NT2/D1 (cell line): ENCODE results near the gene ELK3.

Experiments
- DNase-seq: peaks from one replicate; pipeline ENCODE4 v3.0.0-alpha.2; 2011; ENCODE audit warnings: low read depth, low spot score
- H3K27me3 ChIP-seq: 2 replicates; pipeline ENCODE4 v1.6.0; 2011; ENCODE audit warnings: mild to moderate bottlenecking; ENCODE audit not compliant: insufficient read length, insufficient read depth
- H3K36me3 ChIP-seq: 2 replicates; pipeline ENCODE4 v1.6.1; 2011; ENCODE audit warnings: mild to moderate bottlenecking, low read length, mixed read lengths; ENCODE audit not compliant: insufficient read depth, insufficient read length
- H3K4me1 ChIP-seq: 2 replicates; pipeline ENCODE4 v1.5.1; 2011; ENCODE audit not compliant: insufficient read depth, insufficient read length
- H3K4me3 ChIP-seq: 2 replicates; pipeline ENCODE4 v1.5.1; 2011; ENCODE audit warnings: low read depth; ENCODE audit not compliant: insufficient read length
- H3K9ac ChIP-seq: 2 replicates; pipeline ENCODE4 v1.6.0; 2011; ENCODE audit warnings: low read depth; ENCODE audit not compliant: insufficient read length
- H3K9me3 ChIP-seq: 2 replicates; pipeline ENCODE4 v1.5.1; 2011; ENCODE audit warnings: mild to moderate bottlenecking, low read length; ENCODE audit not compliant: insufficient read depth
- SUZ12 ChIP-seq: IDR thresholded peaks from 2 replicates; pipeline ENCODE4 v1.6.1; 2011; ENCODE audit not compliant: insufficient read length, insufficient read depth; ENCODE audit errors: extremely low read depth
- YY1 ChIP-seq: IDR thresholded peaks from 2 replicates; pipeline ENCODE4 v1.6.1; 2011; ENCODE audit not compliant: insufficient read length, insufficient read depth
- ZNF274 ChIP-seq: IDR thresholded peaks from 2 replicates; pipeline ENCODE4 v1.6.1; 2011; ENCODE audit warnings: mild to moderate bottlenecking, low read depth, low read length

The ELK3 gene

GRCh38 chr12:96257550-96258103 is 63.5 kb downstream of the ELK3 start:
- TF ChIP-seq ZNF274 (no peak), SUZ12 (no peak), YY1 (no peak)
- Histone ChIP-seq H3K9me3 (no peaks in the 10 kb centered on the region), H3K27me3 (no peaks in the 10 kb centered on the region), H3K9ac (no peak overlapping the region), H3K36me3 (peaks cover 70% of the 10 kb centered on the region), H3K4me3 (no peak overlapping the region), H3K4me1 (peaks cover 7% of the 10 kb centered on the region)
- no peak for DNase-seq

- Histone ChIP-seq H3K4me3 (no peak overlapping the region), H3K9me3 (no peaks in the 10 kb centered on the region), H3K27me3 (no peaks in the 10 kb centered on the region), H3K36me3 (peaks cover 72% of the 10 kb centered on the region), H3K4me1 (peaks cover 7% of the 10 kb centered on the region), H3K9ac (no peak overlapping the region)
- TF ChIP-seq ZNF274 (no peak), SUZ12 (no peak), YY1 (no peak)
- DNase-seq = no peak
Measured at GRCh38 chr12:96258104-96258961, 64.2 kb downstream of the ELK3 start.

- H3K4me1 ChIP-seq = peaks cover 5% of the 10 kb centered on the region
- no peak for TF ChIP-seq ZNF274
- TF ChIP-seq SUZ12 = no peak
- no peak for TF ChIP-seq YY1
- H3K9ac ChIP-seq = no peak overlapping the region
- H3K27me3 ChIP-seq = no peaks in the 10 kb centered on the region
- DNase-seq = no peak
- no peaks in the 10 kb centered on the region for H3K9me3 ChIP-seq
- H3K36me3 ChIP-seq = peaks cover 67% of the 10 kb centered on the region
- H3K4me3 ChIP-seq = no peak overlapping the region
Measured at GRCh38 chr12:96260231-96260630, 66.1 kb downstream of the ELK3 start.

- H3K4me1 ChIP-seq = peaks cover 5% of the 10 kb centered on the region
- no peak overlapping the region for H3K4me3 ChIP-seq
- H3K27me3 ChIP-seq = no peaks in the 10 kb centered on the region
- peaks cover 66% of the 10 kb centered on the region for H3K36me3 ChIP-seq
- no peaks in the 10 kb centered on the region for H3K9me3 ChIP-seq
- DNase-seq = no peak
- TF ChIP-seq ZNF274 (no peak), SUZ12 (no peak), YY1 (no peak)
- no peak overlapping the region for H3K9ac ChIP-seq
Measured at GRCh38 chr12:96260644-96261043, 66.5 kb downstream of the ELK3 start.

GRCh38 chr12:96261557-96261956 is 67.4 kb downstream of the ELK3 start:
- no peak for TF ChIP-seq SUZ12
- TF ChIP-seq ZNF274 = no peak
- TF ChIP-seq YY1 = no peak
- Histone ChIP-seq H3K4me1 (peaks cover 3% of the 10 kb centered on the region), H3K36me3 (peaks cover 61% of the 10 kb centered on the region), H3K4me3 (no peak overlapping the region), H3K9me3 (no peaks in the 10 kb centered on the region), H3K27me3 (no peaks in the 10 kb centered on the region), H3K9ac (no peak overlapping the region)
- DNase-seq = no peak

GRCh38 chr12:96263449-96263902 is 69.3 kb downstream of the ELK3 start:
- H3K9ac ChIP-seq = no peak overlapping the region
- no peaks in the 10 kb centered on the region for H3K9me3 ChIP-seq
- no peak for TF ChIP-seq YY1
- no peak for TF ChIP-seq SUZ12
- no peak for TF ChIP-seq ZNF274
- DNase-seq = no peak
- H3K27me3 ChIP-seq = no peaks in the 10 kb centered on the region
- H3K4me3 ChIP-seq = no peak overlapping the region
- H3K4me1 ChIP-seq = peaks cover 3% of the 10 kb centered on the region
- peaks cover 68% of the 10 kb centered on the region for H3K36me3 ChIP-seq

- Histone ChIP-seq H3K9ac (no peak overlapping the region), H3K27me3 (no peaks in the 10 kb centered on the region), H3K36me3 (peaks cover 69% of the 10 kb centered on the region), H3K4me1 (no peaks in the 10 kb centered on the region), H3K4me3 (no peak overlapping the region), H3K9me3 (no peaks in the 10 kb centered on the region)
- TF ChIP-seq ZNF274 (no peak), YY1 (no peak), SUZ12 (no peak)
- DNase-seq = no peak
Measured at GRCh38 chr12:96265400-96265799, 71.2 kb downstream of the ELK3 start.

- Histone ChIP-seq H3K36me3 (peaks cover 67% of the 10 kb centered on the region), H3K9ac (no peak overlapping the region)
Measured at GRCh38 chr12:96265836-96266235, 71.7 kb downstream of the ELK3 start.

More at GRCh38 chr12:96265836-96266235, 71.7 kb downstream of the ELK3 start:
- H3K9me3 ChIP-seq = no peaks in the 10 kb centered on the region
- TF ChIP-seq SUZ12 (no peak), ZNF274 (no peak), YY1 (no peak)
- no peaks in the 10 kb centered on the region for H3K27me3 ChIP-seq
- no peak for DNase-seq
- no peak overlapping the region for H3K4me3 ChIP-seq
- no peaks in the 10 kb centered on the region for H3K4me1 ChIP-seq
